ENCODE data around the gene TCF3.
"Not testable (repeated sequence)": the region's sequence is repeated elsewhere in the genome, so short reads cannot be mapped to it uniquely, and the experiment has no call there.

TCF3 gene

DNA sequence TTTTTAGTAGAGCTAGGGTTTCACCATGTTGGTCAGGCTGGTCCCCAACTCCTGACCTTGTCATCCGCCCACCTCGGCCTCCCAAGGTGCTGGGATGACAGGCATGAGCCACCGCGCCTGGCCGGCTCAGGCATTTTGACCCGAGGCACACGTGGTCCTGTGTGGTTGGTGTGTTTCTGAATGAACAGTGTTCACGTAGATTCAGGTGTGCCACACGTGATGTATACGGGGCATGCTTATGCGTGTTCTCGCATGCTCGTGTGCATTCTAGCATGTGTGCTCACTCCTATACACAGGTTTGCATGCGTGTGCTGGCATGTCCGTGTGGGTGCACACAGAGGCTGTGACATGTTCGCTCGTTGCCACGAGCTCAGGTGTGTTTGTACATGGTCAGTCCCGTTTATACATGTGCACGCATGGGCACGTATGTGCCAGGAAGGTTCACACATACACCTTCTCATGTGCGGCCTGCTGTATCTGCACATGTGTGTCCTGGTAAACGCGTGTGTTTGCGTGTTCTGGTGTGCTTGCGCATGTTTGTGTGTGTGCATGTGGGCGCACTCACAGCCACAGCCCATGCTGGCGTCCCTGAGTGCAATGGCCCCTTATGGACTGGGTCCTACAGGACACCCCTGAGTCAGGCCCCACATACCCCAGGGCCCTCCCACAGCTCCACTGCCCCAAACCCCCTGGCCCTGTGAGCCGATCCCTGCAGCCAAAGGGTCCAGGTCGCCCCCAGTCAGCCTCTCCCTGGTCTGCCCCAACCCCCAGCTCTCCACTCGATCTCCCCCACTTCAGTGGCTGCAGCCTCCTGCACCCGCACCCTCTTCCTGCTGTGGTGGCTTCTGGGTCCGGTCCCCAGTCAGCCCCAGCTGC lies 20.6 kb upstream of the TCF3 start:
- DNase-seq = no peak

DNA sequence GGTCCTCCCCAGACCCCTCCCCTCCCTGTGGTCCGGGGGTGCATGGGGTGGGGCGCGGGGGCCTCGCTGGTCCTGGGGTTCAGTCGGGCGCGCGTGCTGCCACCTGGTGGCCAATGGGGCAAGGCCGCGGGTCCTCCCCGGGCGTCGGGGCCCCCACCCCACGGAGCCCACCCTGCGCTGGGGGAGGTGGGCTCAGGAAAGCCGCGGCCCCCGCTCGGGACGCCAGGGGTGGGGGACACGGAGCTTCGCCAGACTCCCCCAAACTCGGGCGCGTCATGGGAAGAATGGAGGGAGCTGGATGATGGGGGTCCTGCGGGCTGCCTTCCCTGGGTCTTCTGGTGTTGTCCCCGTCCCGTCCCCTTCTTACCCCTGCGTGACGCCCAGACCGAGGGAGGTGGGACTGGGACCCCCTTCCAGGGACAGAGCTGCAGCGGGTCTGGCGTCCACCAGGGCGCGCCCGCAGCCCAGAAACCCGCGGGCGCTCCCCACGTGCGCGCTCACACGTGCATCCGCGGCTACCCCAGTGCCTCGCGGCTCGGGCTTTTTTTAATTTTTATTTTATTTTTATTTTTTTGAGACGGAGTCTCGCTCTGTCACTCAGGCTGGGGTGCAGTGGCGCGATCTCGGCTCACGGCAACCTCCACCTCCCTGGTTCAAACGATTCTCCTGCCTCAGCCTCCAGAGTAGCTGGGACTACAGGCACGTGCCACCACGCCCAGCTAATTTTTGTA lies 19.8 kb upstream of the TCF3 start:
- DNase-seq = peak; percentile 53 to 80 (median 65)

GRCh38 chr19:1671716-1672037 lies 19.3 kb upstream of the TCF3 start:
- DNase-seq = no peak

GRCh38 chr19:1670747-1671146 lies 18.3 kb upstream of the TCF3 start:
- peak; percentile 31 to 45 (median 36) for DNase-seq

- DNase-seq = peak; percentile 54 to 77 (median 59)
Observed at GRCh38 chr19:1668486-1669270, 16.3 kb upstream of the TCF3 start.

GRCh38 chr19:1668048-1668485 lies 15.7 kb upstream of the TCF3 start:
- DNase-seq = no peak

- DNase-seq = no peak
Observed at GRCh38 chr19:1665565-1666047, 13.2 kb upstream of the TCF3 start.

GRCh38 chr19:1663852-1664251 lies 11.4 kb upstream of the TCF3 start:
- DNase-seq = peak; percentile 50 to 73 (median 61)

DNA sequence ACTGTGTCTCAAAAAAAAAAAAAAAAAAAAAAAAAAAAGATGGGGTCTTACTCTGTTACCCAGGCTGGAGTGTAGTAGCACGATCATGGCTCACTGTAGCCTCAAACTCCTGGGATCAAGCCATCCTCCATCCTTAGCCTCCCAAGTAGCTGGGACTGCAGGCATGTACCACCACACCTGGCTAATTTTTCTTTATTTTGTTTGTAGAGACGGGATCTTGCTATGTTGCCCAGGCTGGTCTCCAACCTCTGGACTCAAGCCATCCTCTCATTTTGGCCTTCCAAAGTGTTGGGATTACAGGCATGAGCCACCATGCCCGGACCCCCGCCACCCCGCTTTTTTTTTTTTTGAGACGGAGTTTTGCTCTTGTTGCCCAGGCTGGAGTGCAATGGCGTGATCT lies 10.8 kb upstream of the TCF3 start:
- DNase-seq = not testable (repeated sequence)

GRCh38 chr19:1661995-1662394 lies 9.6 kb upstream of the TCF3 start:
- DNase-seq = no peak

DNA sequence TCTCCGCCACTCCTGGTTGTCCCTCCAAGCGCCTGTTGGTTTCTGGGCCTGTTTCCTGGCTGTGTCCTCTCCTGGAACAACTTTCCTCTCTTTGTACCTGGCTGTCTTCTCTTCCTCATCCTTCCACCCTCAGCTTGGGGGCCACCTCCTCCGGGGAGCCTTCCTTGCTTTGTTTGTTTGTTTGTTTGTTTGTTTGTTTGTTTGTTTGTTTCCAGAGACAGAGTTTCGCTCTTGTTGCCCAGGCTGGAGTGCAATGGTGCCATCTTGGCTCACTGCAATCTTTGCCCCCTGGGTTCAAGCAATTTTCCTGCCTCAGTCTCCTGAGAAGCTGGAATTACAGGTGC lies 6.6 kb upstream of the TCF3 start:
- no peak for DNase-seq

DNA sequence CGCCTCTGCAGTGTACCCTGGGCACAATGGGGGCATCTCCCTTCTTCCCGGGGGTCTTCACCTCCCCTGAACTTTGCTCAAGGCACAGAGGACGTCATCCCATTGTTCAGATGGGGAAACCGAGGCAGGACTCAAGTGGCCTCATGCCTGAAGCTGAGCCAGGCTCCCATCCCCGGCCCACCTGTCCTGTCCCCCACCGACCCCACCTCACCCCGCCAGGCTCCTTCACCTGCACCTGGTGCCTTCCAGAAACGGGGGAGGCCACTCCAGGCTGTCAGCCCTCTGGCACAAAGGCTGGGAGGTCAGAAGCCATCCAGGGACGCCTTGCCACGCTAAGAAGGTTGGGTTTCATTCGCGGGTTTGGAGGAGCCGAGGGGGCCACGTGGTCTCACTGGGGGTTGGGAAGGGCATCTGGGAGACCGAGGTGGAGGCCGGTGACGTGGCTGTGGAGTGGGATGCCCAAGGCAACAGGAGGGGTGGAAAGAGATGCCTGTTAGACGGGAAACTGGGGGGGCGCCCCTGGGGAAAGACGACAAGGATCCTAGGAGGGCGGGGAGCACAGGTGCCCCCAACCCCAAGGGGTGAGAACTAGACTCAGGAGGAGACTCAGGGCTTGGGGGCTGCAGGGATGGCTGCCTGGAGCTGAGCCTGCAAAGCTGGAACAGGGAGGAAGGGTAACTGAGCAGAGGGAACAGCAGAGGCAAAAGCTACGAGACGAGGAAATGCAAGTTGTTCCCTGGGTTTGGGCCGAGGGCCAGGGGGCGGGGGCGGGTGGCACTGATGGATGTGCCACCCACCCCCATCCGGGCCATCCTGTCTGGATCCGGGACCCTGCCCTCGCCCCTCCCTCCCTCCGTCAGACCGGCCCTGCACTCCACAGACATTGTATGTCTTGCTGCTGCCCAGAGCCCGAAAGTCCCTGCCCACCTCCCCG lies 6.0 kb upstream of the TCF3 start:
- no peak for DNase-seq

GRCh38 chr19:1657746-1658145 lies 5.3 kb upstream of the TCF3 start:
- DNase-seq = no peak

DNA sequence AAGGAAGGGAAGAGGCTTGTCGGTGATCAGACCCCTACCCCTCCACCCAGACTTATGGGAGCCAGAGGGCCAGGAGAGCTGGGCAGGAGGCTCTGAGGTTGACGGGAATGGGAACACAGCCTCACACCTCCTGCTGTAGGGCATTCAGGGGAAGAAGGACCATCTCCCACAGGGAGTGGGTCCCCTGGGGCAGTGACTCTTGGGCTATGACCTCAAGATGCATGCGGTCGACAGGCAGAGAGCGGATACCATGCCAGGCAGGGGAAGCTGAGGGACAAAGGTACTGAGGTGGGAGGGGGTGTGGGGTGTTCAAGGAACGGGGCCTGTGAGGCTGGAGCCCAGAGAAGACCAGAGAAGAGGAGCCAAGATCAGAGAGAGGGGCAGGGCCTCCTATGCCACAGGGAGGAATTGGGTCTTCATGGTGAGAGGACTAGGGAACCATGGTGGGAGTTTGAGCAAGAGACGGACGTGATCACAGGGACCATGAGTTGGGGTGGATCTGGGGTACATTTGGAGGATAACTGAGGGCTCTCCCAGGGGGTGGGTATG lies 4.6 kb upstream of the TCF3 start:
- DNase-seq = no peak

- DNase-seq = no peak
Observed at GRCh38 chr19:1655987-1656608, 3.7 kb upstream of the TCF3 start.

- peak in 2 of 3 donors; percentile 12 to 14 for DNase-seq
Observed at GRCh38 chr19:1655131-1655981, 2.9 kb upstream of the TCF3 start.

GRCh38 chr19:1654178-1654792 lies 1.9 kb upstream of the TCF3 start:
- no peak for DNase-seq

GRCh38 chr19:1653300-1653628 lies 849 bp upstream of the TCF3 start:
- DNase-seq = no peak

GRCh38 chr19:1651568-1652291 lies 685 bp downstream of the TCF3 start:
- DNase-seq = peak; percentile 47 to 75 (median 59)

Data from suppressor macrophage treated with lipopolysaccharide for 1 hour (primary cell).